Medulla oblongata (tissue), 1 donor: Measurements from ENCODE around the gene TNFRSF13B.
"Not testable (repeated sequence)": the region's sequence is repeated elsewhere in the genome, so short reads cannot be mapped to it uniquely, and the experiment has no call there.

Source experiments
- DNase-seq: peaks from one replicate; pipeline ENCODE4 v3.0.0-alpha.2; 2015; ENCODE audit errors: extremely low spot score

TNFRSF13B gene

DNA sequence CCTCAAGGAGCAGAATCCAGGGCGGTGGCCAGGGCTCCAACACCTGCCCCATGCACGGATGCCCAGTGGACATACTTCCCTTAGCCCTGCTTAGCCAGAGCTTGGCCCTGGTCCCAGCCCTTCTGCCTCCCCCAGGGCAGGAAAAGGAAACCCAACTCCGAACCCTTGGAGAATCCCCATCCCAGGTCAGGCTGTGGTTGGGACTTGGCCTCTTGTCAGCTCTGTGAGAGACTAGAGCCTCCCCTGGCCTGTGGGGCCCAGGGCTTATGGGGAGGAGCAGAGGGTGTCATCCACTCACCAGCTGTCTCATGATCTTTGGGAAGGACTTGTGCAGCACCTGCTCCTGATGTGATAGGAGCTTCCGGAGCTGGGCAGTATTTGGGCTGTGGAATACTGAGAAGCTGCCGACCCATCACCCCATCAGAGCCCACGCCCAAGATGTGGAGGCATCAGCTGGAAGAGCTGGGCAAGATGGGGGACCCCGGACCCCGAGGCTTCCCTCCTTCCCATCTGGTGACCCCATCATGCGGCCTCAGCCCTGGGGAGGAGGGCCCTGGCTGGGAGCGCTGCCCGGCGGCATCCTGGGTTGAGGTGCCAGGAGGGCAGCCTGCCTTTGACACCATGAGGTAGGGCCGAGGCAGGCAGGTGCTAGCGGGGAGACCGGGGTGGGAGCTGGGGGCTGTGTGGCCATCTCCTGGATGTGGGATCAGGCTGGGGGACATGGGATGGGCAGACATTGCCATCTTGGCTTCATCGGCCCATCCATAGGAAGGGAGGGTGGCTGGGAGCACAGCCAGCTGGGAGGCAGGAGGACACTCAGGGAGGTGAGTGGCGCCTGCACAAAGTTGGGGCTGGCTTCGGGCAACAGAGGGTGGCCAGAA is 45.1 kb downstream of the TNFRSF13B start:
- no peak for DNase-seq

DNA sequence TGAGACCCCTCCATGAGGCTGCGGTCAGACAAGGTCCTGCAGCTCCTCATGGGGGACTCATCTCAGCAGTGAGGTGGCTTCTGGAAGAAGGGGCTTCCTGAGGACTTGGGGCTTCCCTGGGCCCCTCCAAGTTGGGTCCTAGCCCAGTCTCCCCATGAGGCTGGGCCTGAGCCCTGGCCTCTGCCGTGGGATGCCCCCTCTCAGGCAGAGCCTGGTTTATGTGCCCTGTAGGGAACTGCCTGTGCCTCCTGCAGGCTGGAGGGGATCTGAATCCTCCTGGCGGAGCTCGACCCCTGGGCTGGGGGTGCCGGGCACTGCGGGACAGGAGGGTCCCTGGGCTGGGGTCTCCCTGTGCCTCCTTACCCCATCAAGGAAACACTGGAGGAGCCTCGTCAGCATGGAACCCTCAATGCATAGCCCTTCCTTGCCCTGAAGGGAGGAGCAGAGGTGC is 45.8 kb downstream of the TNFRSF13B start:
- no peak for DNase-seq

DNA sequence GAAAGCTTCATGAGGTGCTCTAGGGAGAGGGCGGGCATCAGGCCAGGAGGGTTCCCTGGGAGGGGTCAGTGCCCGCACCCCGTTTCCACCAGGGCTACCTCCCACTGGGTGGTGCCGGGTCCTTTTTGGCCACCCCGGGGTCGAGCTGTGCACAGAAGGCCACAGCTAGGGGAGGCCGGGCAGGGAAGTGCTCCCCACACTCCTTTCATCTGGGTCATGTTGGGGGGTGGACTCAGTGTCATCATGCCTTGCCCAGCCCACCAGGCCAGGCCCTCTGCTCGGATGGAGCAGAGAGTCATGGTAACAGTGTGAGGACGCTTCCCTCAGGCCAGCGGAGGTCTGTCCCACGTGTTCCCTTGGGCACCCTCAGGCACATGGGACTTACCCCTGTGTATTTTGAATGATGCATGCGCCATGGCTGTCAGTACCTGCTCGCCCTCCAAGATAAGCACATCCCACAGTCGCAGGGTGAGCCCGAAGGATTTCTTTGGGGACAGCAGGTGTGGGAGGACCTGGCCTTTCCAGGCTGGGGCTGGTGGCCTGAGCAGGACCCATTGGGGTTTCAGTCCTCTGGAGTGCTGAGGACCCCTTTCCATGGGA is 46.4 kb downstream of the TNFRSF13B start:
- no peak for DNase-seq

DNA sequence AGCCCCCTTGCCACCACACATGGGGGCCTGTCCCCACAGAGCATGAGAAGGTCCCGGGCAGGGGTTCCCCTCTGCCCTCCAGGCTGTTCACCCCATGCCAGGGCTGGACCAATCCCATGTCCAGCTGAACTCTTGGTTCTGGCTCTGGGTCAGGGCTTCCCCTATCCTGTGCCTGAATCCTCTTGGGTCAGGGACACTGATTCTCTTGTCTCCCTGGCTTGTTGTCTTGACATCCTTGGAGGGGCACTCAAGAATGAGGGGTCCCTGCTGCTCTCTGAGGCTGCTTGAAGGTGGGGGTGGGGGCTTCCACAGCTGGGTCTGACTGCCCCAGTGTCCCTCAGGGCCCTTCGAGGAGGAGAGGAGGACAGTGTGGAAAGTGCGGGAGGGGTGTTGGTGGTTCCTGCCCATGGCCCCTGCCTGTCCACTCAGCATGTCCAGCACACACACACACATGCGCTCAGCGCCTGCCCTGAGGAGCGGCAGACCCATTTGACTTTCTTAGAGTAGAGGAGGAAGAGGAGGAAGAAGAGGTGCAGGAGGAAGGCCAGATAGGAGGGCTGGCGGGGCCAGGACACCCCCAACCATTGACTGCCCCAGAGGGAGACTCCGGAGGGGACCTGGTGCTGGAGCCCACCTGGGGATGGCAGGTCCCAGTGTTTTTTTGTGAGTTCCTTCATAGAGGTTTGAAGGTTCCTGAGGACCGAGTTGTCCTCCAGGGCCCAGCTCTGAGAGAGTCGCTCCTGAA is 47.0 kb downstream of the TNFRSF13B start:
- no peak for DNase-seq

DNA sequence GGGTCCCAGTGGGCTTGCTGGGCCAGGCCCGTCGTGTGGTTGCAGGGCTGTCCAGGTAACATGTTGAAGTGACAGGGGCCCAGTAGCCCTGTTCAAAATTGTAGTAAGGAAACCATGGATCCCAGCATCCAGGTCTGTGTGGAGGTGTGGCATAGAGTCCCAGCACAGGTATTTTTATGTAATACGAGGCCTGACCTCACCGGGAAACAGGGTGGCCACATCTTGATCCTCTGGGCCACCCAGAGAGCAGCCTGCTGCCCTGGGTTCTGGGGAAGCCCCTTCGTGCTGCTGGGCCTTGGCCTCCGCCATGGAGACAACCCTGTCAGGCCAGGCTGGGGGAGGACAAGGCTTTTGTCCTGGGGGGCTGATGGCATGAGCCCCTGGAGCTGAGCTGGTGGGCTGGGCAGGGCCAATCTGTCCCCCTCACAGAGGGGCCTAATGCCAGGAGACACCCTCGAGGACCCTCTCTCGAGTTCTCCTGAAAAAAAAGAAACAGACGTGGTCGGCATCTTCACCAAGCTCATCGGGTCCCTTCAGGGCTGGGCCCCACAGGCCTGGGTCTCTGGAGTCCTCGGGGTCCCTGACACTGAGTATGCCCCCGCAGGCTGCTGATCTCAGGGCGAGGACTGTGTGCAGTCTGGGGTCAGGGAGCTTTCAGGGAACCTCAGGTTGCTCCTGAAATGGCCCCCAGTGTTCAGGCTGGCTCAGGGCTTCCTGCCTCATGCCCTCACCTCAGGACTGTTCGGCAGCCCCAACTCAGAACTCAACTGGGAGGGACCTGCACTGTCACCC is 47.8 kb downstream of the TNFRSF13B start:
- DNase-seq, result no peak

DNA sequence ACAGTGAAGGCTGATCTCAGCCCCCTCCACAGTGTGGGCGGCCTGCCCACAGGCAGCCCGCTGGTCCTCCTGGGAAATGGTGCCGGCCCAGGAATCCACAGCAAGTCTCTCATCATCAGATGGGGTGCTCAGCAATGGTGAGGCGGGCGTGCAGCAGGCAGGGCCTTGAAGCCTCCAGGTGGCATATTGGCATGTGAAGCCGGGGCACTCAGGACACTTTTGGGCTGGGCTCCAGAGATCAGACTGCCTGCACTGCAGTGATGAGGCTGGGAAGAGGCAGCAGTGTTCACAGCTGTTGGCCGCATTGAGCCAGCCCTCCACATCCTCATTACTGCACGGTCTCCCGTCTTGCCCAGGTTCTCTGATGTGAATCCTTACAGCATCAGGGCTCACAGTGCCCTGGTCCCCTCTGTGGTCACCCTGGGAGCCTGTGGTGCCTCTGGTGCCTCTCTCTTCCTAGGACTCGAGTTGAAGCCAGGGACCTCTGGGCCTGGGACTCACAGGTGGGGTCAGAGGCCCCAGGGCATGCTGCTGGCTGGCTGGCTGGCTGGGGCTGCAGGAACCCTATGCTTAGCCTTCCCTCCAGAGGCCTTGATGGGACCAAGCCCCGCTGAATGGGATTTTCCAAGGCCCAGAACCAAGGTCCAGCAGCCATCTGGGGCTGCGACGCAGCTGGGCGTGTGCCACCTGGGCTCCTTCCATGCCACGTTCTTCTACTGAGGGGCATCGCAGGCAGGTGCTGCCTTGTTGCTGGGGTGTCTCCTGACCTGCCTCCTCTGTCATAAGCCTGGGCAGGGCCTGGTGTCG is 48.6 kb downstream of the TNFRSF13B start:
- DNase-seq, result no peak

DNA sequence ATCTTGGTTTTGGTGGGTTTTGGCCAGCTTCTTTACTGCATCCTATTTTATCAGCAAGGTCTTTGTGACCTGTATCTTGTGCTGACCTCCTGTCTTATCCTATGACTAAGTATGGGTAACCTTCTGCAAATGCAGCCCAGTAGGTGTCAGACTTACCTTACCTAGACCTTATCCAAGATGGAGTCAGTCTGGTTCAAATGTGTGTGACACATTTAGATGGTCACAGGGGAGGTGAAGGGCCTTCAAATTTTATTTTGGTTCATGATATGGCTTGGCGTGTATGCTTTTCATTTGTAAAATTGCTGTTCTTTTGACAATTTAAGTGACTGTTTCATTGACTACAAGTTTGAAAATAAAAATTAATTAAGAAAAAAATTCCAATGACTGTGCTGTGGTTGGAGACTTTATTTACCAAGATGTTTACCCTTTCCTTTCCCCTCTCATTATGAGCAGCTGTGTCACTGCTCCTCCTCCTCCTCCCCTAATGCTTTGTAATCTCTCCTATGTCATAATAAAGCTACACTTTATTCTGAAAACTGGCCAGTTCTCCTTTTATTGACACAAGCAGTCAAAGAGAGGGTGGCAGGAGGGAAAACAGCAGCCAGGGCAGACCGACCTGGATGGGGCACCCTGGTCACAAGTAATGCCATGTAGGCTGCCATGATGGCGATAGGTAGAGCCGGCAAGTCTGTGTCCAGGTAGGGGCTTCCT is 49.4 kb downstream of the TNFRSF13B start:
- DNase-seq, result no peak

DNA sequence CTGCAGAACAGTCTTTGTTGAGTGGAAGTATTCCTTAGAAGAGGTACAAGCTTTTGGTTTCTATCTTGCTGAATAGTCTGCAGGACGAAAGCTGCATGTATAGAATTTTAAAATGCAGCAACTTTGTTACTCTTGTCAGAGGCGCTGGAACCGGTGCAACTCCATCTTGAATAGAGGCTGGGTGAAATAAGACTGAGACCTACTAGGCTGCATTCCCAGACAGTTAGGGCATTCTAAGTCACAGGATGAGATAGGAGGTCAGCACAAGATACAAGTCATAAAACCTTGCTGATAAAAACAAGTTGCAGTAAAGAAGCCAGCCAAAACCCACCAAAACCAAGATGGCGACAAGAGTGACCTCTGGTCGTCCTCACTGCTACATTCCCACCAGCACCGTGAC is 50.5 kb downstream of the TNFRSF13B start:
- DNase-seq, result not testable (repeated sequence)

DNA sequence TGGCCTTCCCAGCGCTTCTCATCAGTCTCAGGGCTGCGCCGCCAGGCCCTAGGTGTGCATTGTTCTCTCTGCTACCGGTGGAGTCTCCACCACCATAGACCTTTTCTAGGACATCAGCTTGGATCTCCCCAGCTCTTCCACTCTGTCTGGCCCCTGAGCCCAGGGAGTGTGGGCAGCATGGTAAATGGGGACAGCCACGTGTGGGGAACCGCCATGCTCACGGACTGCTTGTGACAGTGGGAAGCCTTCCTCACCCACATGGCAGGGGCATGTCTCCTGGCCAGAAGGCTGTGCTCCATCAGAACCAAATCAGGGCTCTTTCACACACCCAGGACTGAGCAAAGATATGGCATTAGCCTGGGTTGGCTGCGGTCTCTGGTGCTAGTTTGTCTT is 51.3 kb downstream of the TNFRSF13B start:
- no peak for DNase-seq

DNA sequence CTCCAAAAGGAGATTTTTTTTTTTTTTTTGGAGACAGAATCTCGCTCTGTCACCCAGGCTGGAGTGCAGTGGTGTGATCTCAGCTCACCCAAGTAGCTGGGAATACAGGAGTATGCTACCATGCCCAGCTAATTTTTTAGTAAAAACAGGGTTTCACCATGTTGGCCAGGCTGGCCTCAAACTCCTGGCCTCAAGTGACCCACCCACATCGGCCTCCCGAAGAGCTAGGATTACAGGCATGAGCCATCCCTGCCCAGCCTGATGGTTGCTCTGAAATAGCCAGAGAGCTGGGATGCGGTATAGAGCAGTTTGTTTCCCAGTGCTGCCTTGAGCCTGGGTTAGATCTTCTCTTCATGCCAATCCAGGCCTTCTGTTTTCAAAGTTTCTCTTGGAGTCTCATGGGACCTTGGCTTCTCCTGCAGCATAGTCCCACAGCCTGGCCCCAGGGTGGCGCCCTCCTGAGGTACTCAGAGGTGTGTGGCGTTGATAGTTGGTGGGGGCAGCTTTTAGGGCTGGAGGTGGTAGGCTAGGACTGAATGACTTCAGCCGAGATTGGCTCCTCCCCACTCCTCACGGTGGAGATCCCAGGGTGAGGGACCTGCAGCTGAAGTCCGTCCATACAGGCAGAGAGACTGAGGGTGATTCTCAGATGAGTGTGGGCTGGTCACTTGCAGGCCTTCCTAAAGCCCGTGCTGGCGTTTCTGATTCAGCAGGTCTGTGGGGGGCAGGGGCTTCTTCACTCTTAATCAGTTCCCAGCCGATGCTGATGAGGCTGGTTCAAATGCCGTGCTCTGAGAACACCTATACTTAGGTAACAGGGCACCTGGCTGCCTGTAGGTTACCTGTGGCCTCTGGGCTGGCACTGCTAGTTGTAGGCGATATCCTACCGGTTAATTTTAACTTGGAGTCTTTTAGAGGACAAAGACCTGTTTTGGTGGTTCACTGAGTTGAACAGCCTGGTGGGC is 52.0 kb downstream of the TNFRSF13B start:
- no peak for DNase-seq

DNA sequence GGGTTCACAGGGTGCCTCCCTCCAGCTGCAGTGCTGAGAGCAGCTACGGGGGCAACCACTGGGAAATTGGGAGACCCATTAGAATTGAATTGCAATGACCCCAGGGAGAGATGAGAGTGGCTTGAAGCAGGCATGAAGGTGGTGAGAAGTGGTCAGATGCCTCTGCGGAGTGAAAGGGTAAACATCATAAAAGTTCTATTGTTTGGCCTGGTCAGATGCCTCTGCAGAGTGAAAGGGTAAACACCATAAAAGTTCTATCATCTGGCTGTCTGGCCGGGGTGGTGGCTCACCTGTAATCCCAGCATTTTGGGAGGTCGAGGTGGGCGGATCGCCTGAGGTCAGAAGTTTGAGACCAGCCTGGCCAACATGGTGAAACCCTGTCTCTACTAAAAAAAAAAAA is 53.5 kb downstream of the TNFRSF13B start:
- DNase-seq, result no peak

DNA sequence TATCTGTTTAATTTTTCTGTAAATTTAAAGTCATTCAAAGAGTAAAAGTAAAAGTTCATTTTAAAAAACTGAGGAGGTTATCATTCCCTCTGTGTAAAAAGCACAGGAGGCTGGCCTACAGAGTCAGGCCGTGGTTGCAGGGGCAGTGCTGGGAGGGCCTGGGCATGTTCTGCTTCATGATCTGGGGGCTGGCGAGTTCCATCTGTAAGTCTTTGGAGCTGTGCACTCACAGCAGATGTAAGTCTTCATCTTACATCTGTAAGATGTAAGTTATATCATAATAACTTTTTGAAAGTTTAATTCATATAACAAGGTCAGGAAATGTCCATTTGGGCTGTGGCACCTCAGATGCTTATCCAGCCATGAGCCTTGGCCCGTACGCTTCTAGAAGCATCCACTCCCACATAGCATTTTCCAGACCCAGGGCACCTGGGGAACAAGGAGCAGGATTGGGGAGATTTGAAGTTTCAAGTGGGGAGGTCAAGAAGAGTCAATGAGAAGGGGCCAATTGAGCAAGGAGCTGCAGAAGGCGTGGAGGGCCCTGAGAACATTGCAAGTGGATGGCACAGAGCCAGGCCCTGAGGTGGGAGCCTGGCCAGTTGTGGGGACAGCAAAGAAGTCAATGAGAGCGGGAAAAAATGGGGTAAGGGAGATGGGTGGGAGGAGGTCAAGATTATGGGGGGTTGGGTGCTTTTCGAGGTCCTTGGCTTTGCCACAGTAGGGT is 54.1 kb downstream of the TNFRSF13B start:
- DNase-seq, result no peak

DNA sequence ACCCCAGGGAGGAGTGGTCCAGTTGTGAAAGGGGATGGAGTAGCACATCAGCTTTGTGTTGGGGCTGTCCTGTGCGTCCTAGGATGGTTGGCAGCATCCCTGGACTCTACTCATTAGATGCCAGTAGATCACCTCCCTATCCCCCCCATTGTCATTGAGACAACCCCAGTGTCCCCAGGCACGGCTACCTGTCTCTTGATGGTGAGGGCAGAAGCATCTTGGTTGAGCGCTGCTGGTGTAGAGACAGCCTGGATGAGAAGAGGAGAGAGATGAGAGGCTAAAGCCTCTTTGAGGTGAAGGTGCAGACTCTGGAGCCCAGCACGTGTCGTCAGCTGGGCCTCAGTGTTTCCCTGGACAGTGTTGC is 55.4 kb downstream of the TNFRSF13B start:
- no peak for DNase-seq

DNA sequence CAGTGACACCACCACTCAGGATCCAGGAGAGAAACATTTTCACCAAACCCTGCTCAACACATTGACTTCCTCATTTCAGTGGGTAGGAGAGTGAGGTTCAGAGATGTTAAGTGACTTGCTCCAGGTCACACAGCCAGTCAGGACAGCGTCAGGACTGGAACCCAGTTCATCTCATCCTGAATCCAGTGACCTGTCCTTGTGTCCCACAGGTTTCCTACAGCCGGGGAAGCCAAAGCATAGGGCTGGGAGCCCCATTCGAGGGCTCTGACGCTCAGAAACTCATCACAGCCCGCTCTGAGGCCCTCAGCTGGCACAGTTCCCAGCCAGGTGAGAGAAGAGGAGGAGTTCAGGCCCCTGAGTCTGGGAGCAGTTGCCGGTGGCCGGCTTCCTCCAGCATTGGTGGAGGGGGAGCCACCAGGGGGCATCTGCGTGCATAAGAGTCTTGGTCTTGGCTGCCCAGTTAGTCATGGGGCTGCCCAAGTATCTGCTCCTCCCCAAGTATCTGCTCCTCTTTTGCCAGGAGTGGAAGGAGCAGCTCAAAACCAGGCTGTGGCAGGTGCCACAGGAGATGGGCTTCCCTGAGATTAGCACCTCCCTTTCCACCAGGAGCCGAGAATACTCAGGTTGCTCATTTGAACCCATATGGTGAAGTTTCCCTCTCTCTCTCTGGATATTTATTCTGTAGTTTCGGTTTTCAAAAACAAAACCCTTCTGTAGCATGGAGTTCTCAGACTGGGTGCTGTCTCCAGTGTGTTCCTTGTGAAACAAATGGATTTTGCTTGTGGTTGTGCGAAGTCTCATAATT is 56.0 kb downstream of the TNFRSF13B start:
- DNase-seq, result peak; percentile 41

DNA sequence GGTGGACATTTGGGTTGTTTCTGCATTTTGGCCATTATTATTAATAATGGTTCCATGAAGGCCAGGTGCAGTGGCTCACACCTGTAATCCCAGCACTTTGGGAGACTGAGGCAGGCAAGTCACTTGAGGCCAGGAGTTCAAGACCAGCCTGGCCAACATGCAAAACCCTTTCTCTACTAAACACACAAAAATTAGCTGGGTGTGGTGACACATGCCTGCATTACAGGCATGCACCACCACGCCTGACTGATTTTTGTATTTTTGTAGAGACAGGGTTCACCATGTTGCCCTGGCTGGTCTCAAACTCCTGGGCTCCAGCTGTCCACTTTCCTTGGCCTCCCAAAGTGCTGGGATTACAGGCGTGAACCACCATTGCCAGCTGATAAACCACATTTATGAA is 58.5 kb downstream of the TNFRSF13B start:
- no peak for DNase-seq

DNA sequence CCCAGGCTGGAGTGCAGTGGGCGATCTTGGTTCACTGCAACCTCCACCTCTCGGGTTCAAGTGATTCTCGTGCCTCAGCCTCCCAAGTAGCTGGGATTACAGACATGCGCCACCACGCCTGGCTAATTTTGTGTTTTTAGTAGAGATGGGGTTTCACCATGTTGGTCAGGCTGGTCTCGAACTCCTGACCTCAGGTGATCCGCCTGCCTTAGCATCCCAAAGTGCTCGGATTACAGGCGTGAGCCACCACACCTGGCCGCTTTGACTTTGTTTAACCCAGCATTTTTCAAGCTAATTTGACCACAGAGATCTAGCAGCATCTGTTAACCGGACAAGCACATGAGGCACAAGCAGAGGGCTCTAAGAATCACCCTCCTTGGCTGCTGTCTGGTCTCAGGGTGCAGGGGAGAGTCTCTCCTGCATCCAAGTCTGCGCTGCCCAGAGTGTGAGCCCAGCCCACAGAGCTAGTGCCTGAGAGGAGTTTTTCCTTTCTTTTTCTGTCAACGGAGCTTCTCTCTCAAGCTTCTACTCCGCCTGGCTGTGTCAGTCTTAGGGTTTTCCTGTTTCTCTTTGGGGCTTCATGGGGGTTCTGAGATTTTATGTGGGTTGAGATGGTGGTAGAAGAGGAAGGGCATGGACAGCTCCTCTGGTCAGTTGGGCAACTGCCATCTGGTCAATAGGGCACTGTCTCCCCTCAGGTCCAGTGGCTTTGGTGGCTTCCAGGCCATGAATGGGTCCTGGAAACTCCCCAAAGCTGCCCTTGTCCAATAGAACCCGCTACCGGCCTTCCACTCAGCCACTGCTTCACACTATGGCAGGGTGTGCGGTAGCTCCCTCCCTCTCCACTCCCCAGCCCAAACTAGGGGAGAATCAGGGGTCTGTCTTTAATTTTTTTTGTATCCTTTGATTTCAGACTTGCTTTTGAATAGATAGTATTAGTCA is 59.6 kb downstream of the TNFRSF13B start:
- no peak for DNase-seq
